GM12878 (cell line): ENCODE results near the gene F10. TPM values are rescaled to one million over a fixed set of nuclear protein-coding genes. Genes with fewer than 3 reads are reported as not detected.

Source experiments
- ATAC-seq: fragments of 200-7000 bp; cut with Tn5 transposase; 3 replicates; pipeline ENCODE4 v1.9.1; 2020; ENCODE audit warnings: mild to moderate bottlenecking, moderate library complexity
- BruUV-seq: library from RNA; stranded (reverse); fragments of 400-500 nt; replicated peaks from 2 replicates; lab custom pipeline; 2021; lab: Mats Ljungman, UMichigan
- CTCF ChIA-PET: fragments of 300-600 bp; sonication (Branson Sonifier 250); formaldehyde crosslinking; extraction: SDS; loops from one replicate; lab custom pipeline; 2021; ENCODE audit warnings: inconsistent platforms; lab: Yijun Ruan, JAX
- POLR2A ChIA-PET: fragments of 350-600 bp; formaldehyde crosslinking; extraction: SDS; loops from one replicate; lab custom pipeline; 2021; ENCODE audit warnings: inconsistent platforms; lab: Charles Lee
- RAD21 ChIA-PET: fragments of 300-600 bp; sonication (Branson Sonifier 250); formaldehyde crosslinking; loops from one replicate; lab custom pipeline; 2023; ENCODE audit warnings: antibody characterized with exemption; ENCODE audit not compliant: unreplicated experiment; lab: Charles Lee
- SMC1A ChIA-PET: fragments of 300-600 bp; sonication (Branson Sonifier 250); formaldehyde crosslinking; loops from one replicate; lab custom pipeline; 2023; ENCODE audit not compliant: unreplicated experiment, uncharacterized antibody; lab: Charles Lee
- DNase-seq: peaks from one replicate; pipeline ENCODE4 v3.0.0-alpha.2; 2011; ENCODE audit warnings: low read depth, low spot score
- FAIRE-seq: peaks from 3 replicates; lab custom pipeline; 2011; peaks lifted over from hg19 to GRCh38; lab: Jason Lieb, UNC
- H2AFZ ChIP-seq: 2 replicates; pipeline ENCODE4 v1.6.0; 2011; ENCODE audit warnings: low read depth, low read length, control low read depth; ENCODE audit not compliant: control insufficient read depth
- H3K27ac ChIP-seq: 2 replicates; pipeline ENCODE4 v1.5.1; 2011; ENCODE audit warnings: control low read depth; ENCODE audit not compliant: control insufficient read depth, insufficient read depth
- H3K27me3 ChIP-seq, 2 experiments: replicated peaks in 1 of 2; 2 replicates each; pipeline versions ENCODE4 v1.6.0 to v1.6.1; 2011; ENCODE audit warnings: low read length in 1 of 2; ENCODE audit not compliant: control insufficient read depth in 2 of 2, insufficient read depth in 2 of 2
- H3K36me3 ChIP-seq, 2 experiments: 2 replicates each; pipeline ENCODE4 v1.5.1; 2011; ENCODE audit warnings: low read length in 1 of 2; ENCODE audit not compliant: control insufficient read depth in 2 of 2, insufficient read depth in 2 of 2
- H3K4me1 ChIP-seq: 2 replicates; pipeline ENCODE4 v1.6.1; 2011; ENCODE audit warnings: mild to moderate bottlenecking, low read length, moderate library complexity, mixed read lengths; ENCODE audit not compliant: control insufficient read depth, insufficient read depth
- H3K4me2 ChIP-seq: 2 replicates; pipeline ENCODE4 v1.6.0; 2011; ENCODE audit warnings: control low read depth; ENCODE audit not compliant: control insufficient read depth, insufficient read depth
- H3K4me3 ChIP-seq: fragments of 200-600 bp; sonication (generic); 2 replicates; pipeline ENCODE4 v1.5.1; 2016
- H3K79me2 ChIP-seq: 2 replicates; pipeline ENCODE4 v1.6.0; 2011; ENCODE audit warnings: low read length; ENCODE audit not compliant: control insufficient read depth, insufficient read depth
- H3K9ac ChIP-seq: 2 replicates; pipeline ENCODE4 v1.8.0; 2011; ENCODE audit warnings: low read length, control low read depth, mixed read lengths; ENCODE audit not compliant: control insufficient read depth, insufficient read depth
- H3K9me3 ChIP-seq: replicated peaks from 3 replicates; pipeline ENCODE4 v1.5.1; 2011; ENCODE audit warnings: mild to moderate bottlenecking, low read length; ENCODE audit not compliant: control insufficient read depth, insufficient read depth
- H4K20me1 ChIP-seq: 2 replicates; pipeline ENCODE4 v1.6.0; 2011; ENCODE audit not compliant: control insufficient read depth, insufficient read depth
- BHLHE40 ChIP-seq, 2 experiments: fragments of 450-650 bp in 1 of 2; IDR thresholded peaks; 2 replicates each; pipeline ENCODE4 v1.6.1; 2011 to 2017; ENCODE audit warnings: low read depth in 2 of 2, borderline replicate concordance in 1 of 2, improper control_type of control experiment in 1 of 2, low read length in 1 of 2, mild to moderate bottlenecking in 1 of 2
- CHD4 ChIP-seq: fragments of 200-600 bp; sonication (generic); IDR thresholded peaks from 2 replicates; pipeline ENCODE4 v1.6.1; 2016; ENCODE audit warnings: mild to moderate bottlenecking
- ETV6 ChIP-seq, 2 experiments: fragments of 450-650 bp in 1 of 2; IDR thresholded peaks in 1 of 2; conservative IDR thresholded peaks in 1 of 2; 2 replicates each; pipeline ENCODE4 v1.6.1; 2014; ENCODE audit warnings: antibody characterized with exemption in 1 of 2, borderline replicate concordance in 1 of 2, low read depth in 1 of 2, mild to moderate bottlenecking in 1 of 2, moderate library complexity in 1 of 2
- FOXM1 ChIP-seq: IDR thresholded peaks from 2 replicates; pipeline ENCODE4 v1.6.1; 2012; ENCODE audit warnings: low read depth, mild to moderate bottlenecking, inconsistent platforms, low read length, moderate library complexity
- HDAC6 ChIP-seq: fragments of 200-600 bp; sonication (generic); IDR thresholded peaks from one replicate; pipeline ENCODE4 v1.8.0; 2017; ENCODE audit warnings: antibody characterized with exemption; ENCODE audit not compliant: unreplicated experiment
- MXI1 ChIP-seq: fragments of 150-350 bp; IDR thresholded peaks from 2 replicates; pipeline ENCODE4 v1.6.1; 2011; ENCODE audit warnings: low read depth, mild to moderate bottlenecking, inconsistent platforms, low read length, improper control_type of control experiment
- RCOR1 ChIP-seq: conservative IDR thresholded peaks from 2 replicates; pipeline ENCODE4 v1.6.1; 2012; ENCODE audit warnings: low read depth, low read length, improper control_type of control experiment
- SIX5 ChIP-seq: IDR thresholded peaks from 2 replicates; pipeline ENCODE4 v1.6.1; 2011; ENCODE audit warnings: mild to moderate bottlenecking, low read depth, low read length, moderate library complexity; ENCODE audit not compliant: severe bottlenecking
- ZBED1 ChIP-seq: IDR thresholded peaks from 2 replicates; pipeline ENCODE4 v1.6.1; 2016; ENCODE audit warnings: borderline replicate concordance
- ZNF384 ChIP-seq: IDR thresholded peaks from 2 replicates; pipeline ENCODE4 v1.6.1; 2012; ENCODE audit warnings: low read depth, mild to moderate bottlenecking, low read length, improper control_type of control experiment, borderline replicate concordance
- WGBS: methylation state at CpG from one replicate; pipeline ENCODE4 v1.1.6; 2016; ENCODE audit warnings: low lambda C conversion rate; ENCODE audit not compliant: insufficient replicate concordance, insufficient coverage; ENCODE audit errors: missing lambda C conversion rate; 5-methylcytosine and 5-hydroxymethylcytosine counted together
- in situ Hi-C: fragments of 300-500 bp; cut with MboI; formaldehyde crosslinking; loops from 9 replicates; pipeline ENCODE4 v1.14.3; 2018; ENCODE audit warnings: mixed read lengths
- intact Hi-C: fragments of 100-400 bp; cut with micrococcal nuclease; formaldehyde crosslinking; loops from one replicate; pipeline ENCODE4 v1.14.2; 2022; ENCODE audit not compliant: unreplicated experiment
- polyA plus RNA-seq, 11 experiments: library from polyadenylated mRNA; depleted of rRNA in 4 of 11; unstranded in 6 of 11; stranded (reverse) in 5 of 11; fragments of >200 nt; fragmentation: Nextera tagmentation in 4 of 11; fragmentation: Illumina TruSeq in 1 of 11; extraction: Ambion mirVana in 4 of 11; extraction: Trizol in 1 of 11; gene quantifications; 1 replicate in 1 of 11; 2 replicates in 10 of 11; pipeline versions ENCODE4 v1.2.1 to v1.2.3, GENCODE V29; 2011 to 2016; ENCODE audit warnings: inconsistent platforms in 2 of 11, missing spikeins in 2 of 11, low read depth in 1 of 11
- total RNA-seq, 4 experiments: library from RNA; depleted of rRNA in 3 of 4; stranded (reverse); fragments of >200 nt in 3 of 4; fragmentation: Illumina TruSeq in 1 of 4; extraction: Trizol in 1 of 4; gene quantifications; 2 replicates each; pipeline versions ENCODE4 v1.2.1 to v1.2.3, GENCODE V29; 2013 to 2021
- TF ChIP-seq, protein P1 (sequence below): fragments of 450-650 bp; IDR thresholded peaks from 2 replicates; pipeline ENCODE4 v1.6.1; 2017; ENCODE audit warnings: borderline replicate concordance
- TF ChIP-seq, protein P2 (sequence below): fragments of 450-650 bp; IDR thresholded peaks from 2 replicates; pipeline ENCODE4 v1.6.1; 2018; ENCODE audit warnings: mild to moderate bottlenecking, low read depth, moderate library complexity; ENCODE audit not compliant: partially characterized antibody
- TF ChIP-seq, protein P3 (sequence below): fragments of 450-650 bp; IDR thresholded peaks from 2 replicates; pipeline ENCODE4 v1.6.1; 2017; ENCODE audit warnings: mild to moderate bottlenecking, low read depth, inconsistent platforms; ENCODE audit not compliant: poor library complexity, severe bottlenecking

Gene F10
- total and polyA plus RNA-seq, 10 of the 15 experiments (the other 5 are each of a cell fraction or from before 2014, with no cell fraction given), result not detected

DNA sequence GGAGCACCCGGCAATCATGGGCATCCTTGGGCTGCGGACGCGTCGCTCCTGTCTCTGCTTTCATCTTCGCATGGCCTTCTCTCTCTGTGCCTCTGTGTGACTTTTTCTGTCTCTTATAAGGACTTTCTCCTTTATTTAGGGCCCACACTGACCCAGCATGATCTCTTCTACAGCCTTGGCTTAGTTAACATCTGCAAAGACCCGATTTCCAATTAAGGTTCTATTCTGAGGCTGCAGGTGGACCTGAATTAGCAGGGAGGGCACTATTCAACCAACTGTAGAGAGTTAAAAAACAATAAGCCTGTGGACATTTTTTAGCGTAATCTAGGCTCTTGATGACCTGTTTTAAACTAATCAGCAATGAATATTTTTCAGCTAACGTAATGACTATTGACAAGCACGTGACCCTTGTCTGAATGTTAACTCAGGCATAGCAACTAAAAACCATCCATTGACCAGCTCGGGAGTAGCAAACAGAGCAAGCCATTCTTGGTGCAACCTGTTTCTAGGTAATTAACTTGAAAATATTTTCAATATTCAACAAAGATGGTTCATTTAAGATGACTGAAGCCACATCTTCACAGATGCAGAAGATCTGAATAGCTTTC lies 15.2 kb downstream of the F10 start (continued):
- TF ChIP-seq, protein P1, sequence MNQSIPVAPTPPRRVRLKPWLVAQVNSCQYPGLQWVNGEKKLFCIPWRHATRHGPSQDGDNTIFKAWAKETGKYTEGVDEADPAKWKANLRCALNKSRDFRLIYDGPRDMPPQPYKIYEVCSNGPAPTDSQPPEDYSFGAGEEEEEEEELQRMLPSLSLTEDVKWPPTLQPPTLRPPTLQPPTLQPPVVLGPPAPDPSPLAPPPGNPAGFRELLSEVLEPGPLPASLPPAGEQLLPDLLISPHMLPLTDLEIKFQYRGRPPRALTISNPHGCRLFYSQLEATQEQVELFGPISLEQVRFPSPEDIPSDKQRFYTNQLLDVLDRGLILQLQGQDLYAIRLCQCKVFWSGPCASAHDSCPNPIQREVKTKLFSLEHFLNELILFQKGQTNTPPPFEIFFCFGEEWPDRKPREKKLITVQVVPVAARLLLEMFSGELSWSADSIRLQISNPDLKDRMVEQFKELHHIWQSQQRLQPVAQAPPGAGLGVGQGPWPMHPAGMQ, result no peak
- TF ChIP-seq HDAC6, result no peak
- no peak for TF ChIP-seq MXI1
- TF ChIP-seq RCOR1, result no peak
- no peak for TF ChIP-seq BHLHE40 (IDR thresholded peaks at IDR 0.05; ENCODE audit: borderline replicate concordance in 1 of 2, low read depth in 2 of 2, low read length in 1 of 2)
- no peak for TF ChIP-seq SIX5
- TF ChIP-seq, all 136 proteins: peak for 0

DNA sequence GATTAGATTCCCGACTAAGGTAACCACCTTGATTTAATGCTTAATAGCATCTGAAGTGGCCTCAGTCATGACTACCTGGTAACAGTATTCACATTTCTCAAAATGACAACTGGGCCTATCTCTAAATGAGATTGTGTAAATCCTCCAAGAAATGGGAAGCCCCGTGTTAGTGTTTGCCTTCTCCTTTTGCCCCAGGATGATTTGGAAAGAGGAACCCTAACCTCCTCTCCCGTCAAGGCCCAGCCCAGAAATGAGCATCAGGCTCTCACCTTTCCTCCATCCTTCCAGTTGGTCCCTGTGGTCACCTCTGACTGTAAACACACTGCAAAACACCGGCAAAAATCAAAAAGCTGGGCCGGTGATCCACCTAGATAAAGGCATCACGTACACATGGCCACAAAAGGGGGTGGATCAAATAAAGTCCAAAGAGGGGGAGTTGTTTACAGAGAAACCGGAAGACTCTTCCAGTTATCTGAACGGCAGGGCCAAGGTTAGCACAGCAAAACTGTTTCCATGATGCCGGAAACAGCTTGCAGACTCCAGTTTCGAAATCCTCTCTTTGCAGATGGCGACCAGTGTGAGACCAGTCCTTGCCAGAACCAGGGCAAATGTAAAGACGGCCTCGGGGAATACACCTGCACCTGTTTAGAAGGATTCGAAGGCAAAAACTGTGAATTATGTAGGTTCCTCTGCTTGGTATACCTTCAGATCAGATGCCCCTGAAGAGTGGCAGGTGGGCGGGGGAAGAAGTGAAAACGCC lies 16.4 kb downstream of the F10 start:
- ChIA-PET CTCF (no interaction called here), RAD21 (no interaction called here), POLR2A (no interaction called here), SMC1A (no interaction called here)
- no peak overlapping the region for H3K4me2 ChIP-seq
- H3K4me3 ChIP-seq, result no peak overlapping the region
- H3K4me1 ChIP-seq, result no peaks in the 10 kb centered on the region
- no peaks in the 10 kb centered on the region for H4K20me1 ChIP-seq
- H3K9me3 ChIP-seq, result peaks cover 2% of the 10 kb centered on the region; the same call in 1 of the 3 replicates
- in situ Hi-C loops, result no loop called here
- intact Hi-C loops, result no loop called here
- no peaks in the 10 kb centered on the region; a peak in 1 of 4 replicates for H3K27me3 ChIP-seq
- no peaks in the 10 kb centered on the region for H3K36me3 ChIP-seq
- WGBS, result 38% methylated on average over 16 of the region's 16 CpGs
- BruUV-seq, result no TSS peak
- no peaks in the 10 kb centered on the region for H3K79me2 ChIP-seq
- FAIRE-seq (no peak), DNase-seq (no peak), ATAC-seq (no peak)
- H2AFZ ChIP-seq, result no peak overlapping the region
- no peak overlapping the region for H3K9ac ChIP-seq
- no peak overlapping the region for H3K27ac ChIP-seq
- no peak for TF ChIP-seq ZBED1
- TF ChIP-seq, protein P2, sequence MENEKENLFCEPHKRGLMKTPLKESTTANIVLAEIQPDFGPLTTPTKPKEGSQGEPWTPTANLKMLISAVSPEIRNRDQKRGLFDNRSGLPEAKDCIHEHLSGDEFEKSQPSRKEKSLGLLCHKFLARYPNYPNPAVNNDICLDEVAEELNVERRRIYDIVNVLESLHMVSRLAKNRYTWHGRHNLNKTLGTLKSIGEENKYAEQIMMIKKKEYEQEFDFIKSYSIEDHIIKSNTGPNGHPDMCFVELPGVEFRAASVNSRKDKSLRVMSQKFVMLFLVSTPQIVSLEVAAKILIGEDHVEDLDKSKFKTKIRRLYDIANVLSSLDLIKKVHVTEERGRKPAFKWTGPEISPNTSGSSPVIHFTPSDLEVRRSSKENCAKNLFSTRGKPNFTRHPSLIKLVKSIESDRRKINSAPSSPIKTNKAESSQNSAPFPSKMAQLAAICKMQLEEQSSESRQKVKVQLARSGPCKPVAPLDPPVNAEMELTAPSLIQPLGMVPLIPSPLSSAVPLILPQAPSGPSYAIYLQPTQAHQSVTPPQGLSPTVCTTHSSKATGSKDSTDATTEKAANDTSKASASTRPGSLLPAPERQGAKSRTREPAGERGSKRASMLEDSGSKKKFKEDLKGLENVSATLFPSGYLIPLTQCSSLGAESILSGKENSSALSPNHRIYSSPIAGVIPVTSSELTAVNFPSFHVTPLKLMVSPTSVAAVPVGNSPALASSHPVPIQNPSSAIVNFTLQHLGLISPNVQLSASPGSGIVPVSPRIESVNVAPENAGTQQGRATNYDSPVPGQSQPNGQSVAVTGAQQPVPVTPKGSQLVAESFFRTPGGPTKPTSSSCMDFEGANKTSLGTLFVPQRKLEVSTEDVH, result no peak
- TF ChIP-seq CHD4, result no peak
- TF ChIP-seq FOXM1, result no peak
- TF ChIP-seq ZNF384, result no peak
- TF ChIP-seq, protein P3, sequence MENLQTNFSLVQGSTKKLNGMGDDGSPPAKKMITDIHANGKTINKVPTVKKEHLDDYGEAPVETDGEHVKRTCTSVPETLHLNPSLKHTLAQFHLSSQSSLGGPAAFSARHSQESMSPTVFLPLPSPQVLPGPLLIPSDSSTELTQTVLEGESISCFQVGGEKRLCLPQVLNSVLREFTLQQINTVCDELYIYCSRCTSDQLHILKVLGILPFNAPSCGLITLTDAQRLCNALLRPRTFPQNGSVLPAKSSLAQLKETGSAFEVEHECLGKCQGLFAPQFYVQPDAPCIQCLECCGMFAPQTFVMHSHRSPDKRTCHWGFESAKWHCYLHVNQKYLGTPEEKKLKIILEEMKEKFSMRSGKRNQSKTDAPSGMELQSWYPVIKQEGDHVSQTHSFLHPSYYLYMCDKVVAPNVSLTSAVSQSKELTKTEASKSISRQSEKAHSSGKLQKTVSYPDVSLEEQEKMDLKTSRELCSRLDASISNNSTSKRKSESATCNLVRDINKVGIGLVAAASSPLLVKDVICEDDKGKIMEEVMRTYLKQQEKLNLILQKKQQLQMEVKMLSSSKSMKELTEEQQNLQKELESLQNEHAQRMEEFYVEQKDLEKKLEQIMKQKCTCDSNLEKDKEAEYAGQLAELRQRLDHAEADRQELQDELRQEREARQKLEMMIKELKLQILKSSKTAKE, result no peak
- TF ChIP-seq ETV6 (conservative IDR thresholded peaks at IDR 0.05 in 1 of 2, IDR thresholded peaks at IDR 0.05 in 1 of 2; ENCODE audit: borderline replicate concordance in 1 of 2, low read depth in 1 of 2), result no peak
- TF ChIP-seq RCOR1, result no peak
